GM12872 (cell line): ENCODE measurements around the gene CFAP97D2.

Source experiments
- CTCF ChIP-seq: IDR thresholded peaks from 3 replicates; pipeline ENCODE4 v1.5.1; 2011; ENCODE audit warnings: low read depth, mild to moderate bottlenecking, low read length, moderate library complexity; ENCODE audit not compliant: insufficient read depth

The CFAP97D2 gene

GRCh38 chr13:114166381-114167131, 12.5 kb upstream of the CFAP97D2 start:
- TF ChIP-seq CTCF: no peak

- no peak for TF ChIP-seq CTCF
Measured at GRCh38 chr13:114167426-114167825, 11.6 kb upstream of the CFAP97D2 start.

GRCh38 chr13:114167885-114168284, 11.2 kb upstream of the CFAP97D2 start:
- no peak for TF ChIP-seq CTCF

- no peak for TF ChIP-seq CTCF
Measured at GRCh38 chr13:114173272-114173671, 5.8 kb upstream of the CFAP97D2 start.

- TF ChIP-seq CTCF: no peak
Measured at GRCh38 chr13:114173745-114174144, 5.3 kb upstream of the CFAP97D2 start.

- no peak for TF ChIP-seq CTCF
Measured at GRCh38 chr13:114174529-114174961, 4.5 kb upstream of the CFAP97D2 start.

GRCh38 chr13:114177245-114178010, 1.6 kb upstream of the CFAP97D2 start:
- TF ChIP-seq CTCF: no peak
